ENCODE measurements around the gene NRG3.

The NRG3 gene

GRCh38 chr10:82420001-82420400 lies 545.0 kb downstream of the NRG3 start:
- Mint-ChIP-seq H3K27me3 (no peaks in the 10 kb centered on the region), H3K4me1 (no peaks in the 10 kb centered on the region), H3K9me3 (peaks cover 0 to 3% of the 10 kb centered on the region in 2 donors), H3K27ac (no peak overlapping the region), H3K4me3 (no peak overlapping the region), H3K36me3 (no peaks in the 10 kb centered on the region)
- DNase-seq, result no peak
- ATAC-seq (replicated peaks), result no peak

- Mint-ChIP-seq H3K4me3 (no peak overlapping the region), H3K27ac (no peak overlapping the region), H3K9me3 (peaks cover 8 to 11% of the 10 kb centered on the region in 2 donors), H3K4me1 (no peaks in the 10 kb centered on the region), H3K36me3 (peaks cover 1 to 4% of the 10 kb centered on the region in 2 donors), H3K27me3 (no peaks in the 10 kb centered on the region)
- no peak for ATAC-seq (replicated peaks)
- no peak for DNase-seq
These were observed 554.3 kb downstream of the NRG3 start for GRCh38 chr10:82429302-82429701.

GRCh38 chr10:82438277-82438676 lies 563.3 kb downstream of the NRG3 start:
- Mint-ChIP-seq H3K27me3 (no peaks in the 10 kb centered on the region), H3K9me3 (peaks cover 0 to 1% of the 10 kb centered on the region in 2 donors), H3K36me3 (no peaks in the 10 kb centered on the region), H3K4me1 (no peaks in the 10 kb centered on the region), H3K4me3 (no peak overlapping the region), H3K27ac (no peak overlapping the region)
- ATAC-seq (replicated peaks) (no peak), DNase-seq (no peak)

GRCh38 chr10:82440775-82441174 lies 565.8 kb downstream of the NRG3 start:
- H3K4me3 Mint-ChIP-seq, result no peak overlapping the region
- H3K36me3 Mint-ChIP-seq, result no peaks in the 10 kb centered on the region
- H3K27me3 Mint-ChIP-seq, result no peaks in the 10 kb centered on the region
- no peak for DNase-seq
- no peaks in the 10 kb centered on the region for H3K4me1 Mint-ChIP-seq
- no peak for ATAC-seq (replicated peaks)
- no peaks in the 10 kb centered on the region for H3K9me3 Mint-ChIP-seq
- H3K27ac Mint-ChIP-seq, result no peak overlapping the region

- no peaks in the 10 kb centered on the region for H3K27me3 Mint-ChIP-seq
- H3K4me3 Mint-ChIP-seq, result no peak overlapping the region
- peaks cover 0 to 1% of the 10 kb centered on the region in 2 donors for H3K9me3 Mint-ChIP-seq
- no peaks in the 10 kb centered on the region for H3K36me3 Mint-ChIP-seq
- H3K27ac Mint-ChIP-seq, result no peak overlapping the region
- no peaks in the 10 kb centered on the region for H3K4me1 Mint-ChIP-seq
- DNase-seq (no peak), ATAC-seq (replicated peaks) (no peak)
These were observed 577.1 kb downstream of the NRG3 start for GRCh38 chr10:82452046-82452445.

- Mint-ChIP-seq H3K9me3 (peaks cover 0 to 2% of the 10 kb centered on the region in 2 donors), H3K4me1 (no peaks in the 10 kb centered on the region), H3K36me3 (no peaks in the 10 kb centered on the region), H3K27ac (no peak overlapping the region), H3K4me3 (no peak overlapping the region), H3K27me3 (no peaks in the 10 kb centered on the region)
- ATAC-seq (replicated peaks) (no peak), DNase-seq (no peak)
These were observed 577.7 kb downstream of the NRG3 start for GRCh38 chr10:82452676-82453075.

GRCh38 chr10:82453678-82454293 lies 578.8 kb downstream of the NRG3 start:
- H3K36me3 Mint-ChIP-seq, result no peaks in the 10 kb centered on the region
- DNase-seq (no peak), ATAC-seq (replicated peaks) (no peak)
- H3K4me3 Mint-ChIP-seq, result no peak overlapping the region
- peaks cover 0 to 3% of the 10 kb centered on the region in 2 donors for H3K9me3 Mint-ChIP-seq
- no peaks in the 10 kb centered on the region for H3K4me1 Mint-ChIP-seq
- H3K27me3 Mint-ChIP-seq, result no peaks in the 10 kb centered on the region
- H3K27ac Mint-ChIP-seq, result no peak overlapping the region

GRCh38 chr10:82462910-82463551 lies 588.0 kb downstream of the NRG3 start:
- H3K27me3 Mint-ChIP-seq, result no peaks in the 10 kb centered on the region
- DNase-seq (no peak), ATAC-seq (replicated peaks) (no peak)
- H3K27ac Mint-ChIP-seq, result no peak overlapping the region
- H3K9me3 Mint-ChIP-seq, result peaks cover 6 to 15% of the 10 kb centered on the region in 2 donors
- H3K4me1 Mint-ChIP-seq, result no peaks in the 10 kb centered on the region
- H3K4me3 Mint-ChIP-seq, result no peak overlapping the region
- no peaks in the 10 kb centered on the region for H3K36me3 Mint-ChIP-seq

- no peaks in the 10 kb centered on the region for H3K27me3 Mint-ChIP-seq
- ATAC-seq (replicated peaks) (no peak), DNase-seq (no peak)
- no peaks in the 10 kb centered on the region for H3K4me1 Mint-ChIP-seq
- H3K9me3 Mint-ChIP-seq, result peaks cover 6 to 15% of the 10 kb centered on the region in 2 donors
- H3K36me3 Mint-ChIP-seq, result no peaks in the 10 kb centered on the region
- no peak overlapping the region for H3K4me3 Mint-ChIP-seq
- no peak overlapping the region for H3K27ac Mint-ChIP-seq
These were observed 588.6 kb downstream of the NRG3 start for GRCh38 chr10:82463614-82464013.

GRCh38 chr10:82464191-82464818 lies 589.3 kb downstream of the NRG3 start:
- H3K36me3 Mint-ChIP-seq, result no peaks in the 10 kb centered on the region
- H3K27ac Mint-ChIP-seq, result no peak overlapping the region
- peaks cover 6 to 15% of the 10 kb centered on the region in 2 donors for H3K9me3 Mint-ChIP-seq
- H3K27me3 Mint-ChIP-seq, result no peaks in the 10 kb centered on the region
- no peak overlapping the region for H3K4me3 Mint-ChIP-seq
- ATAC-seq (replicated peaks) (no peak), DNase-seq (no peak)
- no peaks in the 10 kb centered on the region for H3K4me1 Mint-ChIP-seq

GRCh38 chr10:82464966-82465365 lies 590.0 kb downstream of the NRG3 start:
- Mint-ChIP-seq H3K9me3 (peaks cover 6 to 11% of the 10 kb centered on the region in 2 donors), H3K4me3 (no peak overlapping the region), H3K27me3 (no peaks in the 10 kb centered on the region), H3K4me1 (no peaks in the 10 kb centered on the region), H3K27ac (no peak overlapping the region), H3K36me3 (no peaks in the 10 kb centered on the region)
- ATAC-seq (replicated peaks) (no peak), DNase-seq (no peak)

GRCh38 chr10:82468453-82468852 lies 593.5 kb downstream of the NRG3 start:
- H3K4me3 Mint-ChIP-seq, result no peak overlapping the region
- H3K27ac Mint-ChIP-seq, result no peak overlapping the region
- H3K9me3 Mint-ChIP-seq, result peaks cover 3 to 4% of the 10 kb centered on the region in 2 donors
- H3K27me3 Mint-ChIP-seq, result no peaks in the 10 kb centered on the region
- no peaks in the 10 kb centered on the region for H3K4me1 Mint-ChIP-seq
- H3K36me3 Mint-ChIP-seq, result no peaks in the 10 kb centered on the region
- ATAC-seq (replicated peaks), result no peak
- no peak for DNase-seq

GRCh38 chr10:82472406-82473335 lies 597.7 kb downstream of the NRG3 start:
- H3K4me1 Mint-ChIP-seq, result no peaks in the 10 kb centered on the region
- H3K36me3 Mint-ChIP-seq, result no peaks in the 10 kb centered on the region
- ATAC-seq (replicated peaks) (no peak), DNase-seq (no peak)
- no peak overlapping the region for H3K27ac Mint-ChIP-seq
- H3K27me3 Mint-ChIP-seq, result no peaks in the 10 kb centered on the region
- H3K4me3 Mint-ChIP-seq, result no peak overlapping the region
- H3K9me3 Mint-ChIP-seq, result peaks cover 3 to 7% of the 10 kb centered on the region in 2 donors

- no peak for DNase-seq
- Mint-ChIP-seq H3K27me3 (no peaks in the 10 kb centered on the region), H3K36me3 (no peaks in the 10 kb centered on the region), H3K4me1 (no peaks in the 10 kb centered on the region), H3K9me3 (peaks cover 7 to 13% of the 10 kb centered on the region in 2 donors), H3K4me3 (no peak overlapping the region), H3K27ac (no peak overlapping the region)
- no peak for ATAC-seq (replicated peaks)
These were observed 602.8 kb downstream of the NRG3 start for GRCh38 chr10:82477776-82478175.
